SK-N-SH treated with all-trans-retinoic acid at 6 μM for 48 hours (cell line): ENCODE measurements around the gene EGFLAM.

Source experiments
- ARNTL ChIP-seq: fragments of 450-650 bp; formaldehyde crosslinking; IDR thresholded peaks from 2 replicates; pipeline ENCODE4 v1.5.0; 2020; ENCODE audit warnings: low read depth, mild to moderate bottlenecking, moderate library complexity, borderline replicate concordance
- CREB5 ChIP-seq: fragments of 250-450 bp; sonication (Bioruptor Pico); IDR thresholded peaks from 2 replicates; pipeline ENCODE4 v1.5.1; 2020; ENCODE audit warnings: low read depth, mild to moderate bottlenecking, moderate library complexity
- PATZ1 ChIP-seq: fragments of 250-450 bp; sonication (Bioruptor Pico); IDR thresholded peaks from 2 replicates; pipeline ENCODE4 v1.8.0; 2020; ENCODE audit warnings: mild to moderate bottlenecking, moderate library complexity, borderline replicate concordance
- POU6F1 ChIP-seq: fragments of 250-450 bp; sonication (Bioruptor Pico); IDR thresholded peaks from 2 replicates; pipeline ENCODE4 v1.8.0; 2021; ENCODE audit warnings: low read depth, mild to moderate bottlenecking, moderate library complexity, borderline replicate concordance
- RARB ChIP-seq: fragments of 250-450 bp; sonication (Bioruptor Pico); IDR thresholded peaks from 2 replicates; pipeline ENCODE4 v1.8.0; 2021; ENCODE audit warnings: mild to moderate bottlenecking, moderate library complexity
- ZC3H10 ChIP-seq: fragments of 250-450 bp; sonication (Bioruptor Pico); IDR thresholded peaks from 2 replicates; pipeline ENCODE4 v1.5.1; 2021; ENCODE audit warnings: mild to moderate bottlenecking, moderate library complexity
- ZFP3 ChIP-seq: fragments of 250-450 bp; sonication (Bioruptor Pico); IDR thresholded peaks from 2 replicates; pipeline ENCODE4 v1.5.0; 2020; ENCODE audit warnings: mild to moderate bottlenecking, moderate library complexity
- ZFP30 ChIP-seq: fragments of 450-650 bp; formaldehyde crosslinking; IDR thresholded peaks from 2 replicates; pipeline ENCODE4 v1.5.0; 2022; ENCODE audit warnings: mild to moderate bottlenecking, moderate library complexity

GRCh38 chr5:38259809-38260160 lies 1.4 kb downstream of the EGFLAM start:
- no peak for TF ChIP-seq PATZ1 (CRISPR knock-in tag)
- no peak for TF ChIP-seq ZC3H10 (CRISPR knock-in tag)
- no peak for TF ChIP-seq RARB (CRISPR knock-in tag)
- TF ChIP-seq ARNTL (CRISPR knock-in tag) = no peak
- TF ChIP-seq ZFP30 = no peak
- TF ChIP-seq ZFP3 (CRISPR knock-in tag) = no peak
- no peak for TF ChIP-seq CREB5
- no peak for TF ChIP-seq POU6F1 (CRISPR knock-in tag)
